Nephron progenitor cell (in vitro differentiated cells): ENCODE measurements around the gene SLA2.

ENCODE experiments used
- DNase-seq: peaks from one replicate; pipeline ENCODE4 v3.0.0; 2021
- H3K27ac Mint-ChIP-seq: 2 replicates; pipeline ENCODE4 v1.8.0; 2021; ENCODE audit warnings: mild to moderate bottlenecking, moderate library complexity, mixed read lengths
- H3K27me3 Mint-ChIP-seq: 2 replicates; pipeline ENCODE4 v1.8.0; 2021; ENCODE audit warnings: mild to moderate bottlenecking, low read depth, mixed read lengths; ENCODE audit not compliant: poor library complexity
- H3K36me3 Mint-ChIP-seq: 2 replicates; pipeline ENCODE4 v1.8.0; 2021; ENCODE audit warnings: low read depth, mixed read lengths
- H3K4me1 Mint-ChIP-seq: 2 replicates; pipeline ENCODE4 v1.8.0; 2021; ENCODE audit warnings: mixed read lengths
- H3K4me3 Mint-ChIP-seq: 2 replicates; pipeline ENCODE4 v1.8.0; 2021; ENCODE audit warnings: mild to moderate bottlenecking, moderate library complexity, mixed read lengths
- H3K9me3 Mint-ChIP-seq: 2 replicates; pipeline ENCODE4 v1.8.0; 2021; ENCODE audit warnings: mild to moderate bottlenecking, moderate library complexity, mixed read lengths
- CTCF ChIP-seq: fragments of 200-600 bp; sonication (generic); IDR thresholded peaks from 2 replicates; pipeline ENCODE4 v1.5.0; 2021; ENCODE audit warnings: antibody characterized with exemption

SLA2 gene

GRCh38 chr20:36582322-36582721 lies 63.7 kb downstream of the SLA2 start:
- TF ChIP-seq CTCF = no peak
- no peaks in the 10 kb centered on the region for H3K9me3 Mint-ChIP-seq
- no peaks in the 10 kb centered on the region for H3K27me3 Mint-ChIP-seq
- peaks cover 5% of the 10 kb centered on the region for H3K4me1 Mint-ChIP-seq
- no peak for DNase-seq
- H3K27ac Mint-ChIP-seq = no peak overlapping the region
- H3K36me3 Mint-ChIP-seq = peaks cover 53% of the 10 kb centered on the region
- no peak overlapping the region for H3K4me3 Mint-ChIP-seq

- no peak for TF ChIP-seq CTCF
- H3K27ac Mint-ChIP-seq = peak overlapping the region; percentile 9
- H3K4me3 Mint-ChIP-seq = no peak overlapping the region
These were observed 65.9 kb downstream of the SLA2 start for GRCh38 chr20:36579996-36580545.

GRCh38 chr20:36578356-36579041 lies 67.5 kb downstream of the SLA2 start:
- Mint-ChIP-seq H3K27ac (no peak overlapping the region), H3K9me3 (no peaks in the 10 kb centered on the region), H3K36me3 (peaks cover 50% of the 10 kb centered on the region), H3K27me3 (no peaks in the 10 kb centered on the region), H3K4me3 (no peak overlapping the region), H3K4me1 (peaks cover 22% of the 10 kb centered on the region)
- TF ChIP-seq CTCF = no peak
- DNase-seq = no peak

More at GRCh38 chr20:36579996-36580545, 65.9 kb downstream of the SLA2 start:
- H3K36me3 Mint-ChIP-seq = peaks cover 55% of the 10 kb centered on the region
- peaks cover 21% of the 10 kb centered on the region for H3K4me1 Mint-ChIP-seq
- H3K9me3 Mint-ChIP-seq = no peaks in the 10 kb centered on the region
- no peak for DNase-seq
- H3K27me3 Mint-ChIP-seq = no peaks in the 10 kb centered on the region

- DNase-seq = no peak
- Mint-ChIP-seq H3K4me1 (peaks cover 42% of the 10 kb centered on the region), H3K27ac (no peak overlapping the region), H3K4me3 (peak overlapping the region; percentile 93), H3K36me3 (peaks cover 38% of the 10 kb centered on the region), H3K9me3 (no peaks in the 10 kb centered on the region), H3K27me3 (peaks cover 6% of the 10 kb centered on the region)
- no peak for TF ChIP-seq CTCF
These were observed 69.9 kb downstream of the SLA2 start for GRCh38 chr20:36576081-36576445.

GRCh38 chr20:36574366-36575135 lies 71.4 kb downstream of the SLA2 start:
- H3K36me3 Mint-ChIP-seq = peaks cover 27% of the 10 kb centered on the region
- peak overlapping the region; percentile 83 for H3K27ac Mint-ChIP-seq
- peak; percentile 76 for DNase-seq
- TF ChIP-seq CTCF = no peak
- no peaks in the 10 kb centered on the region for H3K9me3 Mint-ChIP-seq
- peak overlapping the region; percentile 93 for H3K4me3 Mint-ChIP-seq
- H3K4me1 Mint-ChIP-seq = peaks cover 54% of the 10 kb centered on the region
- peaks cover 6% of the 10 kb centered on the region for H3K27me3 Mint-ChIP-seq
